ENCODE measurements around the gene ZNF580. TPM values are rescaled to one million over a fixed set of nuclear protein-coding genes. Genes with fewer than 3 reads are reported as not detected.

The ZNF580 gene
- total RNA-seq, 1 donor from 2014 or later = 42.2 TPM

DNA sequence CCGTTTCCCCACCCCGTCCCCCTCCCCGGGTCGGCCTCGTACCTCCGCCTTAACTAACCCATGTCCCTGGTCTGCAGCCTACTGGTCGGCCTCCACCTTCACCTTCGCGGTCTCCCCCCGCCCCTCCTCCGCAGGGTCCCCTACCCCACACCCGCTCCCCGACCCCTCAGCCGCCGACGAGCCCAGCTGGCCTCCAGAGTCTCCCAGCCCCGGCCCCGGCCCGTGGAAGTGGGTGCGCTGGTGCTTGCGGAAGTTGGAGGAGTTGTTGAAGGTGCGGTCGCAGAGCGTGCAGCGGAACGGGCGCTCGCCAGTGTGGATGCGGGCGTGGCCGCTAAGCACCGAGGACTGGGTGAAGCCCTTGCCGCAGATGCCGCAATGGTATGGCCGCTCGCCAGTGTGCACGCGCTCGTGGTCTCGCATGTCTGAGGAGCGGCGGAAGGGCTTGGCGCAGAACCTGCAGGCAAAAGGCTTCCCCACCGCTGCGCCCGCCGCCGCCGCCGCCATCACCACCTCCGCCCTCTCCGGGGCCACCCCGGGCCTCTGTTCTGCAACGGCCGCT is 19.1 kb upstream of the ZNF580 start:
- ATAC-seq (no peak), DNase-seq (ENCODE audit: low spot score) (peak; percentile 68)
- intact Hi-C loops (cut with DNase I) = no loop called here

DNA sequence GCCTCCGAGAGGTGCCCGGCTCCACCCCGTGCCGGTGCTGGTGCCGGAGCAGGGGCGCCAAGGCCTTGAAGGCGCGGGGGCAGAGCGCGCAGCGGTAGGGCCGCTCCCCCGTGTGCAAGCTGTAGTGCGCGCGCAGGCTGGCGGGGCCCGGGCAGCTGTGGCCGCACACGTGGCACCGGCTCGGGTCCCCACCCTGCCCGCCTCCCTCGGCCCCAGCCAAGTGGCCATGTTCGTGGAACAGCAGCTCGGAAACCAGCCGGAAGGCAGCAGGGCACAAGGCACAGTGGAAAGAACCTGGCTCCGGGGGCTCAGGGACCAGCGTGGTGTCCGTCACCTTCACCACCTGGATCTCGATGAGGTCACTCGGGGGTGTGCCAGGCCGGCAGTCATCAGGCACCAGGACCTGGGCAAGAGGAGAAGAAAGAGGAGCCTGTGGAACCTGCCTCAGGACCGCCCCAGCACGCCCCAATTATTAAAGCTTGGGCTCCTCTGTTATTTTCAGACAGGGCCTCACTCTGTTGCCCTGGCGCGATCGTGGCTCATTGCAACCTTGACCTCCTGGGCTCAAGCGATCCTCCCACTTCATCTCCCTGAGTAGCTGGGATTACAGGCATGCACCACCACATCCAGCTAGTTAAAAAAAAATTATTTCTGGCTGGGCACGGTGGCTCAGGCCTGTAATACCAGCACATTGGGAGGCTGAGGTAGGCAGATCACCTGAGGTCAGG is 18.4 kb upstream of the ZNF580 start:
- ATAC-seq (no peak), DNase-seq (ENCODE audit: low spot score) (peak; percentile 59)
- intact Hi-C loops (cut with DNase I) = no loop called here

DNA sequence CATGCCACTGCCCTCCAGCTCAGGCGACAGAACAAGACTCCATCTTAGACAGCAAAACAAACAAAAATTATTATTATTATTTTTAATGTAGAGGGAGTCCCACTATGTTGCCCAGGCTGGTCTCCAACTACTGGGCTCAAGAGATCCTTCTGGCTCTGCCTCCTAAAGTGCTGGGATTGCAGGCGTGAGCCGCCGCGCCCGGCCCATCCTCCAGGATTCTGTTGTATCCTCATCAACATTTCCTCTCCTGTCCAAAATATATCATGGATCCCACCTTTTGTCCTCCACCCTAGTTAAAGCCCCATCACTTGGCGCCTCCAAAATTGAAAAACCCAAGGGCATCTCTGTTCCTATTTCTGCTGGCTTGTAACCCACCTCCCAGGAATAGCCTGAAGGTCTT is 17.7 kb upstream of the ZNF580 start:
- intact Hi-C loops (cut with DNase I) = no loop called here

DNA sequence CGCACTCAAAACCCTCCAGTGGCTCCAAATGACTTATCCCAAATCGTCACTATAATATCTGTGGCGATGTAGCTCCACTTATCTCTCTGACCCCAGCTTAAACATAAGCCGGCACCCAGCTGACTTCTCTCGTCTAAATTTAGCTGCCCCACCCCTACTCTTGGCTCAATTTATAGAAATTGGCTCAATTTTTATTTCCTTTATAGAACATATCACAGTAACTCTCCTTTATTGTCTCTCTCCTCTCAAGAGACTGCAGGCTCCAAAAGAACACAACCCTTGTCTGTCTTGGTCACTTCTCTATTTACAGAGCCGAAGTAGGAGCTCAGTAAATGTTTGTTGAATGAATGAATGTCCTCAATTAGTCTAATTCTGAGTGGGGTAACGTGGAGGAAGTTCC is 17.2 kb upstream of the ZNF580 start:
- DNase-seq (ENCODE audit: low spot score) = no peak
- ATAC-seq = no peak
- intact Hi-C loops (cut with DNase I) = no loop called here

More for the DNA sequence above, 17.7 kb upstream of the ZNF580 start:
- ATAC-seq = no peak
- DNase-seq (ENCODE audit: low spot score) = peak; percentile 56

DNA sequence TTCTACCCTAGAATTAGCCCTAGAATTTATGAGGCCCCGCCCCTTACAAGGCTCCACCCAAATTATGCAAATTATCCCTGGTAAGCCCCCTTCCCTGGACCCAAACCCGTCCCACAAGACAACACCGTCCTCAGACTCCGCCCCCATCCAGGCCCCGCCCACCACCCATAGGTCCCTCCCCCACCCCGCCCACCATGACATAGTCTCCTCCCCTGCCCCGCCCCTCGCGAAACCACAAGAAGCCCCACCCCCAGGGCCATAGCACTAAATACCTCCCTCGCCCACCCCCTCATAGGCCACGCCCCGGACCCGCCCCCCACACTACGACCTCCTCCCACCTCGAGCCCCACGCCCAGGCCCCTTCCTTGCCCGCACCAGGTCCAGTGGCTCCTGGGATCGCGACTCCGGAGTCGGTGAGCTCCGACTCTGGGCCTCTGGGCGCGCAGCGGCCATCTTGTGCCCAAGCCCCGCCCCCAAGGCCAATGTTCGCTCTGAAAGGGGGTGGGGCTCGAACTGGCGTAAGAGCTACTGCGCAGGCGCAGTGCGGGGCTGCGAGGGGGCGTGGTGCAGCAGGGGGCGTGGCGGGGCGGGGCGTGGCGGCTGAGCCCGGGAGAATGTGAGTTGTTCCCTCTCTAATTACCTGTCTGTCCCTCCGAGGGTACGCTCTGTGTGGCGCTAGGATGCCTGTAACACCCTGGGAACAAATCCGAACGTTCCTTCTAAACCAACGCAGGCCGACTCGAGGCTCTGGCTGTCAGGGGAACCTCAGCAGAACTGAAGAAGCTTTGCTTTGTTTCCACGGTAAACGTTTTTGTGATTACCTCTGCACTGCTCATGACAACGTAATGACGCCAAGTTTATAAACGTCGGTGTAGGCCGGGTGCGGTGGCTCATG is 16.4 kb upstream of the ZNF580 start, which contains the start of gene ZNF784:
Gene ZNF784, minus strand, starts transcription at position 458 of the 895 bp plus-strand sequence. Its CDS starts 5 bp downstream, at position 453.
- peak; percentile 97 for ATAC-seq
- DNase-seq (ENCODE audit: low spot score) = peak; percentile 96
- intact Hi-C loops (cut with DNase I) = no loop called here

DNA sequence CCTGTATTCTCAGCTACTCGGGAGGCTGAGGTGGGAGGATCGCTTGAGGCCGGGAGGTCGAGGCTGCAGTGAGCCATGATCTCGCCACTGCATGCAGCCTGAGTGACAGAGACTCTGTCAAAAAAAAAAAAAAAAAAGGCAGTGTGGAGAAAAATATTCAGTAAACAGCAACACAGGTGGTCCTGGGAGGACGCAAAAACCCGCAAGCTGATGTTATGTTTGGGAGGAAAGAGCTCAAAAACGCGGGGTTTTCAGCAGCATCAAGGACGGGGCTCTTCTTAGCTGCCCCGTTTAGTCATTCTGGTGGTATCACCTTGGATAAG is 15.8 kb upstream of the ZNF580 start:
- intact Hi-C loops (cut with DNase I) = no loop called here
- no peak for ATAC-seq

DNA sequence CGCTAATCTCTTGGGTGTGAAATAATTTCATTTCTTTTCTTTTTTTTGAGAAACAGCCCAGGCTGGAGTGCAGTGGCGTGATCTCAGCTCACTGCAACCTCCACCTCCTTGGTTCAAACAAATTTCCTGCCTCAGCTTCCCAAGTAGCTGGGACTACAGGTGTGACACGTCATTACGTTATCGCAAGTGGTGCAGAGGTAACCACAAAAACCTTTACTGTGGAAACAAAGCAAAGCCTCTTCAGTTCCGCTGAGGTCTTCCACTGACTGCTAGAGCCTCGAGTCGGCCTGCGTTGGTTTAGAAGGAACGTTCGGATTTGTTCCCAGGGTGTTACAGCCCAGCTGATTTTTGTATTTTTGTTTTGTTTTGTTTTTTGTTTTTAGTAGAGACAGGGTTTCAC is 14.5 kb upstream of the ZNF580 start:
- intact Hi-C loops (cut with DNase I) = no loop called here
- ATAC-seq (no peak), DNase-seq (ENCODE audit: low spot score) (no peak)

More for the DNA sequence above, 15.8 kb upstream of the ZNF580 start:
- DNase-seq (ENCODE audit: low spot score) = no peak

DNA sequence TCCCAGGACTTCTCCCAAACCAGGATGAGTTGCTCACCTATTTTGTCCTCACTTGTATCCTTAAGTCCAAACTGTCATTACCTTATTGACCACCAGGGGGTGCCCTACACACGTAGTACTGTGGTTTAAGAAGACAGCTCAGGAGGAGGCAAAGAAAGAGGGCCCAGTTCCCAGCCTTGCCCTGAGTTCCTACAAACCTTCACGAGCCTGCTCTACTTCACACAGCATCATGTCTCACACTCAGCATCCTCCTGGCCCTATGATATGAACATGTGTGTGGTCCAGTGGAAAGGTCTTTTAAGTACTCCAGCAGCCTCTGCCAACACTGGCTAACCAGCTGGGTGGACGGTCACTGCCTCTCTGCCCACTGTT is 8.4 kb upstream of the ZNF580 start:
- DNase-seq (ENCODE audit: low spot score) (peak; percentile 92), ATAC-seq (peak; percentile 65)
- intact Hi-C loops (cut with DNase I) = no loop called here

DNA sequence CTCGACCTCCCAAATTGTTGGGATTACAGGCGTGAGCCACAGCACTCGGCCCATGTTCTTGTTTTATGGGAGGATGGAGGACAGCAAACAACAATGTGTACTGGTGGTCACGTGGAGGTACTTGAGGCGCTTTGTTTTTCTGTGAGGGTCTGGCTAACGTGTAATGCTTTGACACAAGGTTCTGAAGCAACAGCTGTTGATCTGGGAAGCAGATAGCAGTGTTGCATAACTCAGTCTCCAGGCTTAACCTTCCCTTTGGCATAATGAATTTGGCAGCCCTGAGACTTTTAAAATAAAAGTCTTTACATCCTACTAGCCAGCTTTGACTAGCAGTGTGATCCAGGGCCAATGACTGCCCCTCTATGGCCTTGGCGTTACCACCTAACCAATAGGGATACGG is 6.9 kb upstream of the ZNF580 start:
- ATAC-seq = peak; percentile 13
- intact Hi-C loops (cut with DNase I) = no loop called here
- no peak for DNase-seq (ENCODE audit: low spot score)

DNA sequence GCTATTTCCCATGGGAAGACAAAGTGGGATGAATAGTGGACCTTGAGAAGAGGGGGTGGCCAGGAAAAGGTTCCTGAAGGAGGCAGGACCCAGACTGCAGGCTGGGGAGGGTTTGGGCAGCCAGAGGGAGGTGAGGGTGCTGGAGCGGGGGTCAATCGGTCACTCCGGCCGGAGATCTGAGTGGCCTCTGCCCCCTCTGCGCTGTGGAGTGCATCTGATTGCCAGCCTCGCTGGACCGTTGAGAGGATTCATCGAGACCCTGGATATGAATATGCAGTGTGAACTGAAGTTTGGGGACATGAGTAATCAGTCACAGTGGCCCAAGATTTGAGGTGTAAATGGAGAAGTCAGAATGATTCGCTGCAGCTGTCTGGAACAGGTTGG is 5.5 kb upstream of the ZNF580 start:
- peak; percentile 61 for DNase-seq (ENCODE audit: low spot score)
- ATAC-seq = peak; percentile 4
- intact Hi-C loops (cut with DNase I) = no loop called here

DNA sequence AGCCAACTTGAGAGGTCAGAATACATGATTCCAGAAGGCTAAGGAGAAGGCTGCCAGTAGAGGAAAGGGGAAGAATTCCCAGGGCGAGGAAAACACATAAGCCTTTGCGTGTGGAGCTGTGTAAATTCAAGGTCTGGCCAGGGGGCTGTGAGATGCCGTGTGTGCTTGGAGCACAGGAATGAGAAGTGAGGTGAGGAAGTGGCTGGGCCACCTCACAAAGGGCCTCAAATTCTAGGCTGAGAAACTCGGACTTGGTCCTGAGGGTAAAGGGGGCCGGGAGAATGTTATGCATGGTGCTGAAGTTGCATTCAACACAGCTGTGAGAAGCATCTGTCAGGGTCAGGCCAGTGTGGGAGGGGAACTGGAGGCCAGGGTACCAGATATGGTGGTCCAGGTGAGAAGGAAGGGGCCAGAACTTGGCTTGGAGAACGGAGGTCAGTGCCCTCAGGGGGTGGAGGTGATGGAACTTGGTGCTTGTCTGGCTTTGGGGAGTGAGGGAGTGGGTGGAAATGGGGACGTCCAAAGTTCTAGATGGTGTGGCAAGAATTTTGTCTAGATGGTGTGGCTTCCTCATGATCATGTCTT is 4.9 kb upstream of the ZNF580 start:
- intact Hi-C loops (cut with DNase I) = no loop called here
- peak; percentile 54 for DNase-seq (ENCODE audit: low spot score)

DNA sequence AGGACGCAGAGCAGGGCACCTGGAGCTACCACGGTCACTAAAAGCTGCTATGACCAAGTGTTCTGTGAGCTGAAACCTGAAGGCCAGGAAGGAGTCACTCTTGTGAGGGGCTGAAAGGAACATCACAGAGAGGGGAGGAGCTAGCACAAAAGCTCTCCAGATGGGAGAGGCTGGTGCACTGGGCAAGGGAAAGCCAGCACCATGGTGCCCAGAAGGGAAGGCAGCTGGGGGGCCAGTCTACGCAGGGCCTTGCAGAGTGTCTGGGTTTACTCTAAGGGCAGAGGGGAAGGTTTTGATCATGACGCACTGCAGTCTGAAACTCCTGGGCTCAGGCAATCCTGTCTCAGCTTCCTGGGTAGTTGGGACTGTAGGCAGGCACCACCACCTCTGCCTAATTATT is 4.1 kb upstream of the ZNF580 start:
- intact Hi-C loops (cut with DNase I) = no loop called here
- DNase-seq (ENCODE audit: low spot score) (no peak), ATAC-seq (no peak)

More for the DNA sequence above, 4.9 kb upstream of the ZNF580 start:
- no peak for ATAC-seq

DNA sequence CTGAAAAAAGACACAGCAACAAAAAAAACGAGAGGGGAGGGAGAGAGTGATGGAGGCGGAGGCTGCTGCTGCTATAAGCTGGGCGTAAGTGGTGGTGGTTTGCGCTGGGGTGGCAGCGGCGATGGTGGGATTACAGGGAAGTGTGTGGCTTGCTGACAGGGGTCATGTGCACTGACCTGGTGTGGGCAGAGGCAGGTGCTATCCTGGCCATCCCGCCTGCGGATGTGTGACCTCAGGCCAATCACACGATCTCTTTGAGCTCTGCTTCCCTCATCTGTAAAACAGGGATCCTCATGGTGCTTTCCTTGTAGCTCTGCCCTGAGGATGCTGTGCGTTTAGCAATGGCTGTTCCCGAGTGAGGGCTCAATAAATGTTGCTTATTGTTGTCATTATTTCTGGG is 3.3 kb upstream of the ZNF580 start:
- DNase-seq (ENCODE audit: low spot score) (no peak), ATAC-seq (no peak)
- intact Hi-C loops (cut with DNase I) = no loop called here

DNA sequence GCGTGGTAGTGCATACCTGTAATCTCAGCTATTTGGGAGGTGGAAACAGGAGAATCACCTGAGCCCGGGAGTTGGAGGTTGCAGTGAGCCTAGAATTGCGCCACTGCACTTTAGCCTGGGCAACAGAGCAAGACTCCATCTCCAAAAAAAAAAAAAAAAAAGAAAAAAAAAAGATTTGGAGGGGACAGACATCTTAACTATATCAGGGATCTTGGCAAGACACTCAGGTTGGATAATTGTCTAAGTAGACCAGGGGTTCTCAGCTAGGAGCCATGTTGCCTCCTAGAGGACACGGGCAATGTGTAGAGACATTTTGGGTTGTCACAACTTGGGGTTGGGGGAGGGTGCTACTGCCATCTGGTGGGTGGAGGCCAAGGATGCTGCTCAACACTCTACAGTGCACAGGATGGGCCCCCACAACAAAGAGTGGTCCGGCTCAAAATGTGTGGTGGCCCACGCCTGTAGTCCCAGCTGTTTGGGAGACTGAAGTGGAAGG is 1.9 kb upstream of the ZNF580 start:
- ATAC-seq = no peak
- DNase-seq (ENCODE audit: low spot score) = no peak
- intact Hi-C loops (cut with DNase I) = no loop called here

DNA sequence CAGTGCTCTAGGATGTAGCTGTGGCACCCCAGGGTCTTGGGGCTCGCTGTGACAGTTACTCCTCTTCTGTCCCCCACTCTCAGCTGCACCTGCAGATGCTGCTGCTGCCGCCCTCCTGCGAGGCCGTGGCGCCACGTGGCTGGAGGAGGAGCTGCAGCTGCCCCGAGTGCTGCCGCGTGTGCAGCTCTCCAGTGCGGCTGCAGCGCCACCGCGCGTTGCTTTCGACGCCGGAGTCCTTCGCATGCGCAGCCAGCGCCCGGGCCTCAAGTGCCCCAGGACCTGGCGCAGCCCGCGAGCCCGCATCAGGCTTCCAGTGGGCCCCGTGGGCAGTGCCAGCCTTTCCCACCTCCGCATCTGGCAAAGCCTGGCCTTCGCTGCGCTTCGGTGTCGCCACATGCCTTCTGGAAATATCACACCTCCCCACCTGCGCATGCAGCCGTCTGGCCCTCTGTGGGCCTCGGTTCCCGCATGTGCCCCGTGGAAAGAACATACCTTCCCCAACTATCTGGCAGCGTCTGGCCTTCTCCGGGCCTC is 692 bp upstream of the ZNF580 start:
- ATAC-seq = peak; percentile 62
- intact Hi-C loops (cut with DNase I) = no loop called here
- DNase-seq (ENCODE audit: low spot score) = peak; percentile 84

DNA sequence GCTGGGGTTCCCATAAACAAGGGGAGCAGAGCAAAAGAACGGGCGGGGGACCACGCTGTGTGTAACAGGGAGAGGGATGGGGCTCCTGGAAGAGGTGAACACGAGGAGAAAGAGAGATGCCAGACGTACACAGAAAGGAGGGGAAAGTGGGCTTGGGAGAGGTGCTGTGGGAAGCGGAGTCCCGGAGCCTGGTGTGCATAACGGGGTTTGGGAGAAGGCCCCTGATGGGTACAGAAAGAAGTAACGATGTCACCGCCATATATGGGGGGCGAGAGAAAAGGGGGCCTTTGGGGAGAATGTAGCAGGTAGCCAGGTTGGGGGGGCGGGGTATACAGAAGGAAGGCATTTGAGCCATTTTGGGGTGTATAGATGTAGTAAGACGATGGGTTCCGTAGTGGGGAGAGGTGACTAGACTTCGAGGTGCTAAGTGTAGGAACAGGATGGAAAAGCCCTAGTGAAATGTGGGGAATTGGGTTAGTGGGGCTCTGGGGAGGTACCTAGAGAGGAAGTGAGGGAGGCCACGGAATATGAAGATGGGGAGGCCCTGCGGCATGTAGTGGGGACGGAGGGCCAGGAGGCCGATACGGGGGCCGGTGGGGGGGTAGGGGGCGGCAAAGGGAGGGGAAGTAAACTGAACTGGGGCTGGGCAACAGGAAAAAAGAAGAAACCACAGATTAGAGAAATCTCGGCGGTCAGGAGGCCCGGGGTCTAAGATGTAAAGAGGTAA is 787 bp downstream of the ZNF580 start:
- ATAC-seq = peak; percentile 4
- intact Hi-C loops (cut with DNase I) = no loop called here
- no peak for DNase-seq (ENCODE audit: low spot score)

DNA sequence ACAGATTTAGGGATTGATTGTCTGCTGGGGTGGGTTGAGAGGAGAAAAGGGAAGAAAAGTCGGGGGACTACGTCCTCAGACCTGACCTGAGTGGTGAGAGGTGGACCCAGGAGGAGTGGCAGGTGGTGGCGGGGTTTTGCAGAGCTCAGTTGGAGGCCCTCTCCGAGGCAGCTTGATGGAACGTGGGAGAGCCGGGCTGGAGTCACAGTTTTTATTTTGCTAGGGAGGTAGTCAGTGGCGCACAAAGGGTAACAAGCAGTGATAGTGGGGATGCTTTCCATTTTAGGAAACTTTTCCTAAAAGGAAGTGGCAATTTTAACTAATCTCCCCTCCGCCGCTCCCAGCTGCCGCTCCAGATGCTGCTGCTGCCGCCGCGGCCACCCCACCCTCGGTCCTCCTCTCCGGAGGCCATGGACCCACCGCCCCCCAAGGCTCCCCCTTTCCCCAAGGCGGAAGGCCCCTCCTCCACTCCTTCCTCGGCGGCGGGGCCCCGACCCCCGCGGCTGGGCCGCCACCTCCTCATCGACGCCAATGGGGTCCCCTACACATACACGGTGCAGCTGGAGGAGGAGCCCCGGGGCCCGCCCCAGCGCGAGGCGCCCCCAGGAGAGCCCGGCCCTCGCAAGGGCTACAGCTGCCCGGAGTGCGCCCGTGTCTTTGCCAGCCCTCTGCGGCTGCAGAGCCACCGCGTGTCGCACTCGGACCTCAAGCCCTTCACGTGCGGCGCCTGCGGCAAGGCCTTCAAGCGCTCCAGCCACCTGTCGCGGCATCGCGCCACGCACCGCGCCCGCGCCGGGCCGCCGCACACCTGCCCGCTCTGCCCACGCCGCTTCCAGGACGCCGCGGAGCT is 1.6 kb downstream of the ZNF580 start:
- intact Hi-C loops (cut with DNase I) = no loop called here
- DNase-seq (ENCODE audit: low spot score) = no peak
- ATAC-seq = no peak
